ENCODE measurements around the gene ZDHHC17.

The ZDHHC17 gene

DNA sequence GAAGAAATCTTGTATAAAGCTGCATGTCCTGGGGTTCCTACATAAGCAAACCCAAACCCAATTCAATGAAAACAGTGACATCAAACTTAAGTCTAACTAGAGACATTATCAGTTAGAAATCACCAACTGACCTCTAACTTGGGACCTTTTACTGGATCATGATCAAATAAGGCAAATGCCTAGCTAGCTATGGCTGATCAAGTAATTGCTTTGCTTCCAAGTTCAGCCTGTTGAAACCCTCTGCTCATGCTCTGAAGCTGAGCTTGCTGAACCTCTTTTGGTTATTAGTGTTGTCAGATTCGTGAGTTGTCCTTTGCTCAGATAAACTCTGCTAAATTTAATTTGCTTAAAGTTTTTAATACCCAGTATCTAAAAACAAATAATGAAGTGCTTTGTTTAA, 28.9 kb downstream of the ZDHHC17 start:
- TF ChIP-seq, protein P1, sequence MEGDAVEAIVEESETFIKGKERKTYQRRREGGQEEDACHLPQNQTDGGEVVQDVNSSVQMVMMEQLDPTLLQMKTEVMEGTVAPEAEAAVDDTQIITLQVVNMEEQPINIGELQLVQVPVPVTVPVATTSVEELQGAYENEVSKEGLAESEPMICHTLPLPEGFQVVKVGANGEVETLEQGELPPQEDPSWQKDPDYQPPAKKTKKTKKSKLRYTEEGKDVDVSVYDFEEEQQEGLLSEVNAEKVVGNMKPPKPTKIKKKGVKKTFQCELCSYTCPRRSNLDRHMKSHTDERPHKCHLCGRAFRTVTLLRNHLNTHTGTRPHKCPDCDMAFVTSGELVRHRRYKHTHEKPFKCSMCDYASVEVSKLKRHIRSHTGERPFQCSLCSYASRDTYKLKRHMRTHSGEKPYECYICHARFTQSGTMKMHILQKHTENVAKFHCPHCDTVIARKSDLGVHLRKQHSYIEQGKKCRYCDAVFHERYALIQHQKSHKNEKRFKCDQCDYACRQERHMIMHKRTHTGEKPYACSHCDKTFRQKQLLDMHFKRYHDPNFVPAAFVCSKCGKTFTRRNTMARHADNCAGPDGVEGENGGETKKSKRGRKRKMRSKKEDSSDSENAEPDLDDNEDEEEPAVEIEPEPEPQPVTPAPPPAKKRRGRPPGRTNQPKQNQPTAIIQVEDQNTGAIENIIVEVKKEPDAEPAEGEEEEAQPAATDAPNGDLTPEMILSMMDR (IDR thresholded peaks at IDR 0.05; ENCODE audit: low read depth, low read length) = no peak
- Histone ChIP-seq H3K27ac (no peak overlapping the region), H3K36me3 (peaks cover 2% of the 10 kb centered on the region), H3K4me3 (ENCODE audit: low read depth, low read length) (no peak overlapping the region), H3K27me3 (ENCODE audit: insufficient read depth, low read depth, severe bottlenecking) (no peaks in the 10 kb centered on the region), H3K9me3 (ENCODE audit: severe bottlenecking) (no peaks in the 10 kb centered on the region)
- no peak for DNase-seq

GRCh38 chr12:76798864-76799263, 34.9 kb downstream of the ZDHHC17 start:
- Histone ChIP-seq H3K27ac (no peak overlapping the region), H3K9me3 (ENCODE audit: severe bottlenecking) (no peaks in the 10 kb centered on the region), H3K36me3 (peaks cover 24% of the 10 kb centered on the region), H3K4me3 (ENCODE audit: low read depth, low read length) (no peak overlapping the region), H3K27me3 (ENCODE audit: insufficient read depth, low read depth, severe bottlenecking) (no peaks in the 10 kb centered on the region)
- no peak for DNase-seq
- TF ChIP-seq, protein P1 (IDR thresholded peaks at IDR 0.05; ENCODE audit: low read depth, low read length) = no peak

- H3K4me3 ChIP-seq (ENCODE audit: low read depth, low read length) = no peak overlapping the region
- H3K9me3 ChIP-seq (ENCODE audit: severe bottlenecking) = no peaks in the 10 kb centered on the region
- H3K27me3 ChIP-seq (ENCODE audit: insufficient read depth, low read depth, severe bottlenecking) = no peaks in the 10 kb centered on the region
- DNase-seq = no peak
- TF ChIP-seq, protein P1 (IDR thresholded peaks at IDR 0.05; ENCODE audit: low read depth, low read length) = no peak
- no peak overlapping the region for H3K27ac ChIP-seq
- H3K36me3 ChIP-seq = peaks cover 24% of the 10 kb centered on the region
Observed at GRCh38 chr12:76799362-76799761, 35.4 kb downstream of the ZDHHC17 start.

DNA sequence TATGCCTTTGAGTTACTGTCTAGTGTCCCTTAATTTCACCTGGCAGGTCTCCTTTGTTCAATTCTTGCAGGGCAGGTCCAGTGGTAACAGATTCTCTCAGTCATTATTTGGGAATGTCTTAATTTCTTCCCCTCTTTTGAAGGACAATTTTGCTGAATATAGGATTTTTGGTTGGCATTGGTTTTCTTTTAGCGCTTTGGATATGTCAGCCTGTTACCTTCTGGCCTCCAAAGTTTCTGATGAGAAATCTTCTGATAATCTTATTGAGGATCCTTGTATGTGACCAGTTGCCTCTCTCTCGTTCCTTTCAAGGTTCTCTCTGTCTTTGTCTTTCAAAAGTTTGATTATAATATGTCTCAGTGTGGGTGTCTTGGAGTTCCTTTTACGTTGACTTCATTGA, 38.1 kb downstream of the ZDHHC17 start:
- peaks cover 33% of the 10 kb centered on the region for H3K36me3 ChIP-seq
- no peaks in the 10 kb centered on the region for H3K27me3 ChIP-seq (ENCODE audit: insufficient read depth, low read depth, severe bottlenecking)
- TF ChIP-seq, protein P1 (IDR thresholded peaks at IDR 0.05; ENCODE audit: low read depth, low read length) = no peak
- no peaks in the 10 kb centered on the region for H3K9me3 ChIP-seq (ENCODE audit: severe bottlenecking)
- no peak overlapping the region for H3K27ac ChIP-seq
- DNase-seq = no peak
- no peak overlapping the region for H3K4me3 ChIP-seq (ENCODE audit: low read depth, low read length)

- H3K27ac ChIP-seq = no peak overlapping the region
- H3K27me3 ChIP-seq (ENCODE audit: insufficient read depth, low read depth, severe bottlenecking) = no peaks in the 10 kb centered on the region
- no peak overlapping the region for H3K4me3 ChIP-seq (ENCODE audit: low read depth, low read length)
- TF ChIP-seq, protein P1 (IDR thresholded peaks at IDR 0.05; ENCODE audit: low read depth, low read length) = no peak
- DNase-seq = no peak
- H3K36me3 ChIP-seq = peaks cover 23% of the 10 kb centered on the region
- H3K9me3 ChIP-seq (ENCODE audit: severe bottlenecking) = no peaks in the 10 kb centered on the region
Observed at GRCh38 chr12:76804435-76804976, 40.6 kb downstream of the ZDHHC17 start.
